WTC11 (cell line): Measurements from ENCODE around the gene FAM114A1. TPM values are rescaled to one million over a fixed set of nuclear protein-coding genes. Genes with fewer than 3 reads are reported as not detected.
A peak's percentile ranks its signal among the peaks of the same experiment; 100 is the strongest.

Experiments
- ATAC-seq: fragments of 200-7000 bp; cut with Tn5 transposase; 2 replicates; pipeline ENCODE4 v1.10.0; 2021; ENCODE audit warnings: mild to moderate bottlenecking, moderate library complexity
- CTCF ChIA-PET: fragments of 300-600 bp; sonication (Branson Sonifier 250); formaldehyde crosslinking; loops from one replicate; lab custom pipeline; 2021; ENCODE audit warnings: antibody characterized with exemption; lab: Charles Lee
- POLR2A ChIA-PET: fragments of 350-600 bp; sonication (Branson Sonifier 250); formaldehyde crosslinking; loops from one replicate; lab custom pipeline; 2021; ENCODE audit warnings: antibody characterized with exemption; lab: Charles Lee
- DNase-seq: peaks from one replicate; pipeline ENCODE4 v3.0.0; 2021; ENCODE audit warnings: low spot score
- H3K27ac Mint-ChIP-seq: 2 replicates; pipeline ENCODE4 v1.8.0; 2021; ENCODE audit warnings: mixed read lengths
- H3K27me3 Mint-ChIP-seq: 2 replicates; pipeline ENCODE4 v1.8.0; 2021; ENCODE audit warnings: low read depth, mild to moderate bottlenecking, moderate library complexity, mixed read lengths
- H3K36me3 Mint-ChIP-seq: 2 replicates; pipeline ENCODE4 v1.8.0; 2021; ENCODE audit warnings: mixed read lengths
- H3K4me1 Mint-ChIP-seq: 2 replicates; pipeline ENCODE4 v1.8.0; 2022; ENCODE audit warnings: mixed read lengths
- H3K4me3 Mint-ChIP-seq: 2 replicates; pipeline ENCODE4 v1.8.0; 2021; ENCODE audit warnings: mild to moderate bottlenecking, moderate library complexity, mixed read lengths
- H3K9me3 Mint-ChIP-seq: 2 replicates; pipeline ENCODE4 v1.8.0; 2021; ENCODE audit warnings: mixed read lengths
- CBFB ChIP-seq: sonication (generic); formaldehyde crosslinking; IDR thresholded peaks from 2 replicates; pipeline ENCODE4 v1.8.1; 2022; ENCODE audit warnings: mild to moderate bottlenecking, low read depth, missing genetic modification reagents
- EMX1 ChIP-seq: fragments of 250-450 bp; sonication (Bioruptor Pico); IDR thresholded peaks from 2 replicates; pipeline ENCODE4 v1.8.0; 2021; ENCODE audit warnings: mild to moderate bottlenecking
- ESRRA ChIP-seq: sonication (generic); formaldehyde crosslinking; IDR thresholded peaks from 2 replicates; pipeline ENCODE4 v1.8.1; 2022; ENCODE audit warnings: mild to moderate bottlenecking, missing genetic modification reagents, borderline replicate concordance
- FOXJ3 ChIP-seq: sonication (generic); formaldehyde crosslinking; IDR thresholded peaks from 2 replicates; pipeline ENCODE4 v1.9.0; 2021; ENCODE audit warnings: missing genetic modification reagents, mild to moderate bottlenecking, borderline replicate concordance
- GABPB1 ChIP-seq: sonication (generic); formaldehyde crosslinking; IDR thresholded peaks from 2 replicates; pipeline ENCODE4 v1.8.1; 2023; ENCODE audit warnings: mild to moderate bottlenecking, missing genetic modification reagents
- GRHL2 ChIP-seq: fragments of 250-450 bp; sonication (Bioruptor Pico); IDR thresholded peaks from 2 replicates; pipeline ENCODE4 v1.8.0; 2022; ENCODE audit warnings: mild to moderate bottlenecking, moderate library complexity; ENCODE audit not compliant: insufficient replicate concordance, severe bottlenecking
- HMGA2 ChIP-seq: fragments of 250-450 bp; sonication (Bioruptor Pico); IDR thresholded peaks from 2 replicates; pipeline ENCODE4 v1.4.0; 2021; ENCODE audit warnings: mild to moderate bottlenecking, moderate library complexity
- HMGXB4 ChIP-seq: sonication (generic); formaldehyde crosslinking; IDR thresholded peaks from 2 replicates; pipeline ENCODE4 v1.8.1; 2023; ENCODE audit warnings: mild to moderate bottlenecking, moderate library complexity, missing genetic modification reagents
- KAT7 ChIP-seq: sonication (generic); formaldehyde crosslinking; IDR thresholded peaks from 2 replicates; pipeline ENCODE4 v1.8.1; 2023; ENCODE audit warnings: missing genetic modification reagents, mild to moderate bottlenecking, borderline replicate concordance
- NR3C1 ChIP-seq: sonication (generic); formaldehyde crosslinking; conservative IDR thresholded peaks from 2 replicates; pipeline ENCODE4 v1.8.1; 2023; ENCODE audit warnings: low read depth, mild to moderate bottlenecking, missing genetic modification reagents
- RELA ChIP-seq: sonication (generic); formaldehyde crosslinking; IDR thresholded peaks from 2 replicates; pipeline ENCODE4 v1.8.1; 2022; ENCODE audit warnings: missing genetic modification reagents, mild to moderate bottlenecking, borderline replicate concordance
- RORB ChIP-seq: fragments of 250-450 bp; sonication (Bioruptor Pico); IDR thresholded peaks from 2 replicates; pipeline ENCODE4 v1.9.0; 2021; ENCODE audit warnings: mild to moderate bottlenecking
- SP1 ChIP-seq: sonication (generic); formaldehyde crosslinking; conservative IDR thresholded peaks from 2 replicates; pipeline ENCODE4 v1.8.1; 2022; ENCODE audit warnings: missing genetic modification reagents
- TP53 ChIP-seq: sonication (generic); formaldehyde crosslinking; IDR thresholded peaks from 2 replicates; pipeline ENCODE4 v1.8.1; 2023; ENCODE audit warnings: mild to moderate bottlenecking, missing genetic modification reagents
- ZMAT4 ChIP-seq: fragments of 250-450 bp; sonication (Bioruptor Pico); IDR thresholded peaks from 2 replicates; pipeline ENCODE4 v1.9.0; 2021; ENCODE audit warnings: mild to moderate bottlenecking
- ZNF138 ChIP-seq: sonication (generic); formaldehyde crosslinking; conservative IDR thresholded peaks from 2 replicates; pipeline ENCODE4 v1.8.1; 2022; ENCODE audit warnings: mild to moderate bottlenecking, moderate library complexity, missing genetic modification reagents
- ZNF396 ChIP-seq: fragments of 250-450 bp; sonication (Bioruptor Pico); IDR thresholded peaks from 2 replicates; pipeline ENCODE4 v1.8.0; 2021; ENCODE audit warnings: mild to moderate bottlenecking, moderate library complexity, borderline replicate concordance
- total RNA-seq: library from RNA; stranded (reverse); gene quantifications from 3 replicates; pipeline ENCODE4 v1.2.3, GENCODE V29; 2021
- TF ChIP-seq, protein P1 (sequence below): sonication (generic); formaldehyde crosslinking; IDR thresholded peaks from 2 replicates; pipeline ENCODE4 v1.8.0; 2023; ENCODE audit warnings: mild to moderate bottlenecking, missing genetic modification reagents
- TF ChIP-seq, protein P2 (sequence below): fragments of 250-450 bp; sonication (Bioruptor Pico); IDR thresholded peaks from 2 replicates; pipeline ENCODE4 v1.9.0; 2021; ENCODE audit warnings: moderate library complexity, mild to moderate bottlenecking, inconsistent platforms, borderline replicate concordance
- TF ChIP-seq, protein P3 (sequence below): sonication (generic); formaldehyde crosslinking; IDR thresholded peaks from 2 replicates; pipeline ENCODE4 v1.8.0; 2022; ENCODE audit warnings: mild to moderate bottlenecking, missing genetic modification reagents

The FAM114A1 gene
- total RNA-seq, 1 experiment from 2014 or later: 17.6 TPM

GRCh38 chr4:38868059-38868960 is 704 bp downstream of the FAM114A1 start:
- DNase-seq (peak; percentile 26), ATAC-seq (peak; percentile 60)
- Mint-ChIP-seq H3K27me3 (peaks cover 5% of the 10 kb centered on the region; the same call in 1 of the 2 replicates), H3K4me3 (peak overlapping the region; percentile 75), H3K27ac (no peak overlapping the region), H3K9me3 (no peaks in the 10 kb centered on the region), H3K36me3 (no peaks in the 10 kb centered on the region; the same call in 1 of the 2 replicates), H3K4me1 (peaks cover 20% of the 10 kb centered on the region)
- CTCF ChIA-PET: interaction anchor here (1.0 to 2.8 kb wide), 3 partner anchors 18 to 267 kb away, joined by 3 to 14 read pairs (median 5); no protein-coding TSS in a partner anchor
- TF ChIP-seq, protein P1, sequence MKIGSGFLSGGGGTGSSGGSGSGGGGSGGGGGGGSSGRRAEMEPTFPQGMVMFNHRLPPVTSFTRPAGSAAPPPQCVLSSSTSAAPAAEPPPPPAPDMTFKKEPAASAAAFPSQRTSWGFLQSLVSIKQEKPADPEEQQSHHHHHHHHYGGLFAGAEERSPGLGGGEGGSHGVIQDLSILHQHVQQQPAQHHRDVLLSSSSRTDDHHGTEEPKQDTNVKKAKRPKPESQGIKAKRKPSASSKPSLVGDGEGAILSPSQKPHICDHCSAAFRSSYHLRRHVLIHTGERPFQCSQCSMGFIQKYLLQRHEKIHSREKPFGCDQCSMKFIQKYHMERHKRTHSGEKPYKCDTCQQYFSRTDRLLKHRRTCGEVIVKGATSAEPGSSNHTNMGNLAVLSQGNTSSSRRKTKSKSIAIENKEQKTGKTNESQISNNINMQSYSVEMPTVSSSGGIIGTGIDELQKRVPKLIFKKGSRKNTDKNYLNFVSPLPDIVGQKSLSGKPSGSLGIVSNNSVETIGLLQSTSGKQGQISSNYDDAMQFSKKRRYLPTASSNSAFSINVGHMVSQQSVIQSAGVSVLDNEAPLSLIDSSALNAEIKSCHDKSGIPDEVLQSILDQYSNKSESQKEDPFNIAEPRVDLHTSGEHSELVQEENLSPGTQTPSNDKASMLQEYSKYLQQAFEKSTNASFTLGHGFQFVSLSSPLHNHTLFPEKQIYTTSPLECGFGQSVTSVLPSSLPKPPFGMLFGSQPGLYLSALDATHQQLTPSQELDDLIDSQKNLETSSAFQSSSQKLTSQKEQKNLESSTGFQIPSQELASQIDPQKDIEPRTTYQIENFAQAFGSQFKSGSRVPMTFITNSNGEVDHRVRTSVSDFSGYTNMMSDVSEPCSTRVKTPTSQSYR: no peak
- TF ChIP-seq HMGA2 (CRISPR knock-in tag): no peak
- TF ChIP-seq RORB (CRISPR knock-in tag): peak; percentile 29; the same call in 1 of the 2 replicates
- no peak for TF ChIP-seq KAT7 (CRISPR knock-in tag)
- TF ChIP-seq, protein P2, sequence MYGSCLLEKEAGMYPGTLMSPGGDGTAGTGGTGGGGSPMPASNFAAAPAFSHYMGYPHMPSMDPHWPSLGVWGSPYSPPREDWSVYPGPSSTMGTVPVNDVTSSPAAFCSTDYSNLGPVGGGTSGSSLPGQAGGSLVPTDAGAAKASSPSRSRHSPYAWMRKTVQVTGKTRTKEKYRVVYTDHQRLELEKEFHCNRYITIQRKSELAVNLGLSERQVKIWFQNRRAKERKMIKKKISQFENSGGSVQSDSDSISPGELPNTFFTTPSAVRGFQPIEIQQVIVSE: no peak
- no peak for TF ChIP-seq CBFB (CRISPR knock-in tag)
- POLR2A ChIA-PET: interaction anchor here (0.7 kb wide), 1 partner anchor 10 kb away, joined by 3 read pairs; no protein-coding TSS in a partner anchor

GRCh38 chr4:38869511-38869910 is 1.9 kb downstream of the FAM114A1 start:
- H3K4me3 Mint-ChIP-seq: no peak overlapping the region
- CTCF ChIA-PET: no interaction called here
- no peak for ATAC-seq
- no peak for DNase-seq
- peaks cover 23% of the 10 kb centered on the region for H3K4me1 Mint-ChIP-seq
- no peaks in the 10 kb centered on the region for H3K27me3 Mint-ChIP-seq
- POLR2A ChIA-PET: no interaction called here
- H3K27ac Mint-ChIP-seq: no peak overlapping the region
- no peaks in the 10 kb centered on the region for H3K9me3 Mint-ChIP-seq
- TF ChIP-seq NR3C1 (no peak), ZNF396 (CRISPR knock-in tag) (no peak), KAT7 (CRISPR knock-in tag) (no peak)
- no peaks in the 10 kb centered on the region; the same call in 1 of the 2 replicates for H3K36me3 Mint-ChIP-seq

- H3K9me3 Mint-ChIP-seq: 0 out of 2 replicates have a peak, but pooled peaks cover 1% of the 10 kb centered on the region
- no peak overlapping the region for H3K4me3 Mint-ChIP-seq
- CTCF ChIA-PET: interaction anchor here (0.6 to 2.2 kb wide), 2 partner anchors 9 to 79 kb away, joined by 4 to 8 read pairs; no protein-coding TSS in a partner anchor
- H3K36me3 Mint-ChIP-seq: no peaks in the 10 kb centered on the region; the same call in 1 of the 2 replicates
- no peak overlapping the region for H3K27ac Mint-ChIP-seq
- no peak for ATAC-seq
- POLR2A ChIA-PET: no interaction called here
- no peaks in the 10 kb centered on the region for H3K27me3 Mint-ChIP-seq
- DNase-seq: no peak
- H3K4me1 Mint-ChIP-seq: peaks cover 22% of the 10 kb centered on the region
- TF ChIP-seq ZMAT4 (CRISPR knock-in tag): no peak
- TF ChIP-seq, protein P1: no peak
- no peak for TF ChIP-seq HMGXB4 (CRISPR knock-in tag)
- TF ChIP-seq SP1 (CRISPR knock-in tag): no peak
- no peak for TF ChIP-seq ESRRA (CRISPR knock-in tag)
- TF ChIP-seq TP53 (CRISPR knock-in tag): no peak
- TF ChIP-seq, protein P3, sequence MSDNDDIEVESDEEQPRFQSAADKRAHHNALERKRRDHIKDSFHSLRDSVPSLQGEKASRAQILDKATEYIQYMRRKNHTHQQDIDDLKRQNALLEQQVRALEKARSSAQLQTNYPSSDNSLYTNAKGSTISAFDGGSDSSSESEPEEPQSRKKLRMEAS (CRISPR knock-in tag): no peak
- no peak for TF ChIP-seq RELA (CRISPR knock-in tag)
- TF ChIP-seq EMX1 (CRISPR knock-in tag): no peak
- TF ChIP-seq FOXJ3 (CRISPR knock-in tag): no peak
- no peak for TF ChIP-seq GRHL2 (CRISPR knock-in tag)
- TF ChIP-seq GABPB1 (CRISPR knock-in tag): no peak
- TF ChIP-seq ZNF138 (CRISPR knock-in tag): no peak
Observed at GRCh38 chr4:38870098-38870808, 2.6 kb downstream of the FAM114A1 start.
